NOMO-1 treated with DMSO at 0.1 percent for 48 hours (cell line): ENCODE results near the gene RAB30.
"Not testable (repeated sequence)": the region's sequence is repeated elsewhere in the genome, so short reads cannot be mapped to it uniquely, and the experiment has no call there.

Experiments
- DNase-seq: peaks from one replicate; lab custom pipeline; 2025; ENCODE audit not compliant: unreplicated experiment; lab: John Stamatoyannopoulos, UW

RAB30 gene

GRCh38 chr11:82988936-82989627 is 82.6 kb downstream of the RAB30 start:
- DNase-seq: no peak

GRCh38 chr11:82987997-82988396 is 83.7 kb downstream of the RAB30 start:
- DNase-seq: no peak

- no peak for DNase-seq
Observed at GRCh38 chr11:82986446-82986845, 85.3 kb downstream of the RAB30 start.

- no peak for DNase-seq
Observed at GRCh38 chr11:82981852-82982251, 89.8 kb downstream of the RAB30 start.

- DNase-seq: no peak
Observed at GRCh38 chr11:82980947-82981346, 90.8 kb downstream of the RAB30 start.

- no peak for DNase-seq
Observed at GRCh38 chr11:82980292-82980691, 91.4 kb downstream of the RAB30 start.

GRCh38 chr11:82979824-82980223 is 91.9 kb downstream of the RAB30 start:
- no peak for DNase-seq

- DNase-seq: no peak
Observed at GRCh38 chr11:82978422-82979099, 93.1 kb downstream of the RAB30 start.

- DNase-seq: no peak
Observed at GRCh38 chr11:82976786-82977185, 94.9 kb downstream of the RAB30 start.

GRCh38 chr11:82975882-82976281 is 95.8 kb downstream of the RAB30 start:
- DNase-seq: no peak

GRCh38 chr11:82974851-82975250 is 96.8 kb downstream of the RAB30 start:
- no peak for DNase-seq

GRCh38 chr11:82974135-82974534 is 97.6 kb downstream of the RAB30 start:
- no peak for DNase-seq

GRCh38 chr11:82972103-82972502 is 99.6 kb downstream of the RAB30 start:
- DNase-seq: no peak

GRCh38 chr11:82971519-82971946 is 100.2 kb downstream of the RAB30 start:
- DNase-seq: peak; percentile 16

GRCh38 chr11:82970507-82971083 is 101.1 kb downstream of the RAB30 start:
- DNase-seq: not testable (repeated sequence)

- DNase-seq: no peak
Observed at GRCh38 chr11:82969811-82970210, 101.9 kb downstream of the RAB30 start.

GRCh38 chr11:82967381-82967780 is 104.3 kb downstream of the RAB30 start:
- no peak for DNase-seq

GRCh38 chr11:82962021-82962420 is 109.7 kb downstream of the RAB30 start:
- not testable (repeated sequence) for DNase-seq

GRCh38 chr11:82960779-82961143 is 110.9 kb downstream of the RAB30 start:
- DNase-seq: no peak

- peak; percentile 22 for DNase-seq
Observed at GRCh38 chr11:82959987-82960778, 111.5 kb downstream of the RAB30 start.

GRCh38 chr11:82955736-82956453 is 115.8 kb downstream of the RAB30 start:
- DNase-seq: not testable (repeated sequence)
